Upper lobe of left lung (tissue), 6 donors: ENCODE results near the gene SPATA13. TPM values are rescaled to one million over a fixed set of nuclear protein-coding genes. Genes with fewer than 3 reads are reported as not detected.

Experiments
- ATAC-seq, 2 donors: fragments of 200-7000 bp; cut with Tn5 transposase; one replicate each; pipeline ENCODE4 v1.9.1; 2022; ENCODE audit warnings: mild to moderate bottlenecking in 2 of 2, moderate library complexity in 2 of 2; ENCODE audit not compliant: low FRiP score in 2 of 2
- DNase-seq, 2 donors: peaks; one replicate each; pipeline ENCODE4 v3.0.0-alpha.2; 2019 to 2020
- H3K27ac ChIP-seq, 4 donors: fragments of 200-600 bp; sonication (generic); one replicate each; pipeline ENCODE4 v1.5.1; 2016 to 2019
- H3K27me3 ChIP-seq, 4 donors: fragments of 200-600 bp; sonication (generic); one replicate each; pipeline ENCODE4 v1.5.1; 2017 to 2019
- H3K36me3 ChIP-seq, 4 donors: fragments of 200-600 bp; sonication (generic); one replicate each; pipeline ENCODE4 v1.5.1; 2016 to 2019
- H3K4me1 ChIP-seq, 4 donors: fragments of 200-600 bp; sonication (generic); one replicate each; pipeline ENCODE4 v1.5.1; 2018 to 2019
- H3K4me3 ChIP-seq, 4 donors: fragments of 200-600 bp; sonication (generic); one replicate each; pipeline ENCODE4 v1.5.1; 2017 to 2019; ENCODE audit warnings: mild to moderate bottlenecking in 2 of 4, moderate library complexity in 1 of 4
- H3K9me3 ChIP-seq, 4 donors: fragments of 200-600 bp; sonication (generic); one replicate each; pipeline ENCODE4 v1.5.1; 2018 to 2019
- EP300 ChIP-seq, 4 donors: sonication (generic); formaldehyde crosslinking; IDR thresholded peaks; one replicate each; pipeline ENCODE4 v1.5.1; 2017; ENCODE audit warnings: antibody characterized with exemption in 4 of 4, control low read depth in 2 of 4
- POLR2A ChIP-seq, 4 donors: fragments of 450-650 bp; IDR thresholded peaks; one replicate each; pipeline ENCODE4 v1.5.1; 2016 to 2017; ENCODE audit warnings: antibody characterized with exemption in 4 of 4, mild to moderate bottlenecking in 2 of 4
- POLR2AphosphoS5 ChIP-seq, 2 donors: sonication (generic); formaldehyde crosslinking; IDR thresholded peaks; one replicate each; pipeline ENCODE4 v1.5.1; 2017; ENCODE audit warnings: antibody characterized with exemption in 2 of 2
- WGBS, 2 donors: methylation state at CpG; one replicate each; pipeline ENCODE4 v1.1.5; 2017 to 2018; 5-methylcytosine and 5-hydroxymethylcytosine counted together
- small RNA-seq, 4 donors: library from RNA; depleted of rRNA; stranded (forward); fragments of <200 nt; gene quantifications; one replicate each; pipeline ENCODE3, GENCODE V24; 2016
- total RNA-seq, 6 donors: library from RNA; depleted of rRNA in 4 of 6; stranded (reverse); fragments of >200 nt in 4 of 6; gene quantifications; one replicate each; pipeline versions ENCODE4 v1.1.0 to v1.2.1, GENCODE V29; 2016 to 2021
- TF ChIP-seq, protein P1 (sequence below), 6 experiments: fragments of 450-650 bp in 4 of 6; fragments of 200-600 bp in 2 of 6; sonication (generic) in 2 of 6; IDR thresholded peaks; one replicate each; pipeline ENCODE4 v1.5.1; 2016 to 2019; ENCODE audit warnings: antibody characterized with exemption in 6 of 6
- donor health status: DM: no; HTN: no; CAD: no; lungs with moderate emphysema.
- donor health status: DM: no; HTN: yes; CAD: no; lungs with severe emphysema.

SPATA13 gene
- total RNA-seq, 6 donors from 2014 or later = 31.2 to 77.5 (median 49.2) TPM

DNA sequence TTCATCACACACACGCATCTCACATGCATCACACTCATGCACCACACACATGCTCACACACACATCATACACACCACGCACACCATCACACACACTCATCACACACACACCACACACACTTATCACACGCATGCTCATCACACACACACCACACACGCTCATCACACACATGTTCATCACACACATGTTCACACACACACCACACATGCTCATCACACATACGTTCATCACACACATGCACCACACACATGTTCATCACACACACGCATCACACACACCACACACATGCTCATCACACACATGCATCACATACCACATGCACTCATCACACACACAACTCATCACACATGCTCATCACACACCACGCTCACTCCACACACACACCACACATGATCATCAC lies 195.8 kb downstream of the SPATA13 start:
- Histone ChIP-seq H3K36me3 (no peaks in the 10 kb centered on the region), H3K4me1 (no peaks in the 10 kb centered on the region), H3K9me3 (no peaks in the 10 kb centered on the region), H3K4me3 (no peak overlapping the region), H3K27ac (no peak overlapping the region), H3K27me3 (no peaks in the 10 kb centered on the region)
- ATAC-seq (no peak), DNase-seq (no peak)
- 87 to 96% methylated on average over 7 of the region's 7 CpGs for WGBS, 2 donors
- TF ChIP-seq POLR2AphosphoS5 (IDR thresholded peaks at IDR 0.05) = no peak
- TF ChIP-seq EP300 (IDR thresholded peaks at IDR 0.05) = no peak
- TF ChIP-seq, protein P1, sequence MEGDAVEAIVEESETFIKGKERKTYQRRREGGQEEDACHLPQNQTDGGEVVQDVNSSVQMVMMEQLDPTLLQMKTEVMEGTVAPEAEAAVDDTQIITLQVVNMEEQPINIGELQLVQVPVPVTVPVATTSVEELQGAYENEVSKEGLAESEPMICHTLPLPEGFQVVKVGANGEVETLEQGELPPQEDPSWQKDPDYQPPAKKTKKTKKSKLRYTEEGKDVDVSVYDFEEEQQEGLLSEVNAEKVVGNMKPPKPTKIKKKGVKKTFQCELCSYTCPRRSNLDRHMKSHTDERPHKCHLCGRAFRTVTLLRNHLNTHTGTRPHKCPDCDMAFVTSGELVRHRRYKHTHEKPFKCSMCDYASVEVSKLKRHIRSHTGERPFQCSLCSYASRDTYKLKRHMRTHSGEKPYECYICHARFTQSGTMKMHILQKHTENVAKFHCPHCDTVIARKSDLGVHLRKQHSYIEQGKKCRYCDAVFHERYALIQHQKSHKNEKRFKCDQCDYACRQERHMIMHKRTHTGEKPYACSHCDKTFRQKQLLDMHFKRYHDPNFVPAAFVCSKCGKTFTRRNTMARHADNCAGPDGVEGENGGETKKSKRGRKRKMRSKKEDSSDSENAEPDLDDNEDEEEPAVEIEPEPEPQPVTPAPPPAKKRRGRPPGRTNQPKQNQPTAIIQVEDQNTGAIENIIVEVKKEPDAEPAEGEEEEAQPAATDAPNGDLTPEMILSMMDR (IDR thresholded peaks at IDR 0.05) = no peak
- no peak for TF ChIP-seq POLR2A (IDR thresholded peaks at IDR 0.05)

Small RNA genes within 50 kb of the gene (small RNA-seq; reads per million reads assigned to genes)
- 0 to 0.14 (median 0) reads per million in 4 donors for gene MIR2276

Other genes starting within 250 kb of the SPATA13 start
- gene C1QTNF9, start 148.9 kb downstream of the SPATA13 start, total RNA-seq = under 1 TPM in 2 of 6 donors, not detected in 4; 0.30 to 0.39 TPM